HepG2 (cell line): ENCODE results near the gene MAP2K7. TPM values are rescaled to one million over a fixed set of nuclear protein-coding genes. Genes with fewer than 3 reads are reported as not detected.

Source experiments
- ATAC-seq: fragments of 200-7000 bp; cut with Tn5 transposase; 3 replicates; pipeline ENCODE4 v1.9.1; 2020; ENCODE audit warnings: mild to moderate bottlenecking, moderate library complexity
- BruUV-seq: library from RNA; stranded (reverse); fragments of 400-500 nt; replicated peaks from 2 replicates; lab custom pipeline; 2021; lab: Mats Ljungman, UMichigan
- CTCF ChIA-PET: fragments of 300-600 bp; formaldehyde crosslinking; extraction: SDS; loops from one replicate; lab custom pipeline; 2021; ENCODE audit warnings: low total read pairs, inconsistent platforms, low intra/inter-chr PET ratio; lab: Yijun Ruan, JAX
- POLR2A ChIA-PET: fragments of 350-600 bp; sonication (Branson Sonifier 250); formaldehyde crosslinking; loops from one replicate; lab custom pipeline; 2020; ENCODE audit warnings: antibody characterized with exemption, inconsistent platforms; lab: Yijun Ruan, JAX
- DNase-seq: peaks from one replicate; pipeline ENCODE4 v3.0.0-alpha.2; 2015; ENCODE audit warnings: low spot score
- FAIRE-seq: peaks from 3 replicates; lab custom pipeline; 2011; peaks lifted over from hg19 to GRCh38; lab: Jason Lieb, UNC
- H2AFZ ChIP-seq: one replicate; pipeline ENCODE4 v1.6.1; 2011; ENCODE audit warnings: low read length, inconsistent platforms
- H3K27ac ChIP-seq: fragments of 300-600 bp; 3 replicates; pipeline ENCODE4 v1.8.0; 2011; ENCODE audit warnings: mixed run types, mild to moderate bottlenecking, mixed read lengths, low read length, inconsistent platforms; ENCODE audit not compliant: insufficient read depth; ENCODE audit errors: extremely low read length
- H3K27me3 ChIP-seq, 2 experiments: fragments of 200-600 bp in 1 of 2; 2 replicates in 1 of 2; 3 replicates in 1 of 2; pipeline versions ENCODE4 v1.6.0 to v1.8.0; 2011; ENCODE audit warnings: low read length in 2 of 2, mild to moderate bottlenecking in 2 of 2, moderate library complexity in 2 of 2, inconsistent platforms in 1 of 2; ENCODE audit not compliant: insufficient read depth in 2 of 2, control insufficient read depth in 1 of 2
- H3K36me3 ChIP-seq, 2 experiments: fragments of 200-600 bp in 1 of 2; replicated peaks in 1 of 2; 2 replicates in 1 of 2; 3 replicates in 1 of 2; pipeline versions ENCODE4 v1.5.1 to v1.8.0; 2011; ENCODE audit warnings: low read length in 2 of 2, inconsistent platforms in 1 of 2; ENCODE audit not compliant: insufficient read depth in 2 of 2, control insufficient read depth in 1 of 2
- H3K4me1 ChIP-seq: 2 replicates; pipeline ENCODE4 v1.5.1; 2012; ENCODE audit warnings: low read length, inconsistent platforms; ENCODE audit not compliant: insufficient read depth
- H3K4me2 ChIP-seq: 2 replicates; pipeline ENCODE4 v1.6.0; 2011; ENCODE audit warnings: low read depth, low read length, inconsistent platforms
- H3K4me3 ChIP-seq, 3 experiments: fragments of 200-600 bp in 1 of 3; sonication (generic), shearing (Covaris generic) in 1 of 3; replicated peaks in 1 of 3; 2 replicates each; pipeline ENCODE4 v1.5.1; 2011 to 2016; ENCODE audit warnings: low read length in 3 of 3, inconsistent platforms in 2 of 3, low read depth in 2 of 3, mild to moderate bottlenecking in 2 of 3, control low read depth in 1 of 3, mixed read lengths in 1 of 3; ENCODE audit not compliant: insufficient read depth in 1 of 3
- H3K79me2 ChIP-seq: one replicate; pipeline ENCODE4 v1.6.1; 2011; ENCODE audit warnings: low read length, inconsistent platforms; ENCODE audit not compliant: insufficient read depth
- H3K9ac ChIP-seq: 2 replicates; pipeline ENCODE4 v1.6.0; 2011; ENCODE audit warnings: mild to moderate bottlenecking, low read depth, low read length, inconsistent platforms; ENCODE audit not compliant: insufficient read depth
- H3K9me3 ChIP-seq: 2 replicates; pipeline ENCODE4 v1.5.1; 2012; ENCODE audit warnings: mild to moderate bottlenecking, low read length
- H4K20me1 ChIP-seq: 2 replicates; pipeline ENCODE4 v1.6.0; 2011; ENCODE audit warnings: inconsistent platforms, mild to moderate bottlenecking, low read length, moderate library complexity; ENCODE audit not compliant: insufficient read depth
- NAIF1 ChIP-seq: sonication (generic); formaldehyde crosslinking; IDR thresholded peaks from 2 replicates; pipeline ENCODE4 v1.5.0; 2020; ENCODE audit warnings: mild to moderate bottlenecking, missing genetic modification reagents, borderline replicate concordance
- NR1H2 ChIP-seq: sonication (generic); formaldehyde crosslinking; IDR thresholded peaks from 2 replicates; pipeline ENCODE4 v1.8.1; 2022; ENCODE audit warnings: low read depth, missing genetic modification reagents, borderline replicate concordance
- ZEB1 ChIP-seq: IDR thresholded peaks from 2 replicates; pipeline ENCODE4 v1.6.1; 2012; ENCODE audit warnings: mild to moderate bottlenecking, low read depth, inconsistent platforms; ENCODE audit not compliant: insufficient replicate concordance
- ZNF180 ChIP-seq: sonication (generic); formaldehyde crosslinking; IDR thresholded peaks from 2 replicates; pipeline ENCODE4 v1.4.0; 2020; ENCODE audit warnings: low read depth, missing genetic modification reagents, borderline replicate concordance
- ZNF777 ChIP-seq: sonication (generic); formaldehyde crosslinking; IDR thresholded peaks from 2 replicates; pipeline ENCODE4 v1.4.0; 2020; ENCODE audit warnings: missing genetic modification reagents
- WGBS: methylation state at CpG from one replicate; pipeline ENCODE4 v1.1.6; 2017; ENCODE audit warnings: low lambda C conversion rate; 5-methylcytosine and 5-hydroxymethylcytosine counted together
- in situ Hi-C: cut with HindIII; loops from 2 replicates; pipeline ENCODE4 v1.10.0; 2017; ENCODE audit warnings: low pct_unique_long_range_greater_than_20kb; ENCODE audit not compliant: extremely low pct_ligation_motif_present
- intact Hi-C: fragments of 100-400 bp; cut with micrococcal nuclease; formaldehyde crosslinking; loops from one replicate; pipeline ENCODE4 v1.10.0; 2022; ENCODE audit not compliant: unreplicated experiment
- polyA plus RNA-seq, 8 experiments: library from polyadenylated mRNA; depleted of rRNA in 3 of 8; stranded (reverse) in 7 of 8; unstranded in 1 of 8; fragments of >200 nt; fragmentation: Illumina TruSeq in 4 of 8; extraction: Trizol in 4 of 8; gene quantifications; 2 replicates each; pipeline versions ENCODE4 v1.2.1 to v1.2.3, GENCODE V29; 2011 to 2016; ENCODE audit warnings: low read depth in 4 of 8, missing spikeins in 1 of 8, mixed read lengths in 1 of 8; ENCODE audit not compliant: insufficient read depth in 1 of 8
- total RNA-seq, 5 experiments: library from RNA; depleted of rRNA; stranded (reverse); fragments of >200 nt; fragmentation: Illumina TruSeq; extraction: Trizol; gene quantifications; 2 replicates each; pipeline ENCODE4 v1.2.3, GENCODE V29; 2016; ENCODE audit warnings: low read depth in 1 of 5
- TF ChIP-seq, protein P1 (sequence below): IDR thresholded peaks from 2 replicates; pipeline ENCODE4 v1.6.1; 2016; ENCODE audit warnings: mild to moderate bottlenecking, missing biosample characterization, missing genetic modification reagents
- TF ChIP-seq, protein P2 (sequence below): IDR thresholded peaks from 2 replicates; pipeline ENCODE4 v1.6.1; 2012; ENCODE audit warnings: inconsistent platforms

The MAP2K7 gene
- total and polyA plus RNA-seq, 2 of the 13 experiments (the other 11 are each of a cell fraction or from before 2014, with no cell fraction given): 9.0 to 10.8 TPM

DNA sequence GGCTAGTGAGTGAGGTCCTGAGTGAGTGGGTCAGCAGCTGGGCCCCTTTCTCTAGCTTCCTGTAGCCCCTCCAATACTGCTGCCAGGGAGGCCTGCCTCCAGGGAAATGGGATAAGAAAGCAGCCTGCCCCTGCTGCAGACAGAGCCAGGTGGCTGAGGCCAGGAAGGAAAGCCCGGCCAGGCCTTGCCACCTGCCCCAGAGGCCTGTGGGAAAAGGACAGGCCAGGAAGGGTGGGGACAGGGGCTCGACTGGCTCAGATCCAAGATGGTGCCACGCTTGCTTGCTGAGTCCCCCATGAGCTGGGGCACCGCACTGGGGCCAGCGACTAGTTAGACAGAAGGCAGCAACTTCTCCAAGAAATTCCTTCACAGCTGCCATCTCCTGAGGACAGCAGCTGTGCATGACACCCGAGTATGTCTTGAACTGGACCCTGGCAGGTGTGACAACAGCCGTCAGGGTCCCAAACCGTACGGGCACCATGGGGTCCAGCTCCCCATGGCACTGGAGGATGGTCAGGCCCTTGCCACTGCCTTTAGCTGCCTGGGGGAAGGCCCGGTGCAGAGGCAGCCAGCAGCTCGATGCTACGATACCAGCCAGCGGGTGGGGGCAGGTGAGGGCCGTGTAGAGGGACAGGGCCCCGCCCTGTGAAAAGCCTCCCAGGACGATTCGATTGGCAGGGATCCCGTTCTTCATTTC, 24.4 kb upstream of the MAP2K7 start (continued):
- TF ChIP-seq ZNF777 (CRISPR knock-in tag): no peak
- TF ChIP-seq ZNF180: no peak
- TF ChIP-seq, protein P1, sequence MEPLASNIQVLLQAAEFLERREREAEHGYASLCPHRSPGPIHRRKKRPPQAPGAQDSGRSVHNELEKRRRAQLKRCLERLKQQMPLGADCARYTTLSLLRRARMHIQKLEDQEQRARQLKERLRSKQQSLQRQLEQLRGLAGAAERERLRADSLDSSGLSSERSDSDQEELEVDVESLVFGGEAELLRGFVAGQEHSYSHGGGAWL (CRISPR knock-in tag): no peak

DNA sequence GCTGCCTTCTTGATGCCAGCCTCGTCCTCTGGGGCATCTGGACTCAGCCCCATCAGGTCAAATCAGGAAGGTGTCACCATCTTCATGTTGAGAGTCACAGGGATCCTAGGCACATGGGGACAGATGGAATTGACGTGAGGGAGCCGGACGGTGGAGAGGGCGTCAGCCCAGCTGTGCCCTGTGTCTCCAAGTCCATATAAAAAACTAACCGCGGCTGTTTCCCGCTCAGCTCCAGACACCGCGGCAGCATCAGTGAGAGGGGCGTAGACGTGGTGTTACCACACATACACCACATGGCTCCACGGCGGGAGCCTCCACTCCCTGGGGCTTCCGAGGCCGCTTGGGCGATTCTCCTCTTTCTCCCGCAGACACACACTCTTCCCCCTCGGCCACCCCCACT, 23.8 kb upstream of the MAP2K7 start:
- intact Hi-C loops: loop anchor here (10.0 kb wide), 1 partner anchor 1145 kb away; the partner anchor contains the start of genes GPR108 and TRIP10
- POLR2A ChIA-PET: interaction anchor here (1.0 to 1.7 kb wide), 5 partner anchors 8 to 18 kb away, joined by 3 to 5 read pairs (median 3); partner anchors contain the start of gene LRRC8E
- BruUV-seq: no TSS peak
- Histone ChIP-seq H3K79me2 (no peaks in the 10 kb centered on the region), H3K27ac (no peak overlapping the region), H4K20me1 (no peaks in the 10 kb centered on the region), H3K4me2 (peak overlapping the region; percentile 45; the same call in 1 of the 2 replicates), H2AFZ (no peak overlapping the region), H3K9ac (no peak overlapping the region), H3K9me3 (no peaks in the 10 kb centered on the region), H3K27me3 (peaks cover 0 to 2% of the 10 kb centered on the region in 2 experiments; a peak in 2 of 5 replicates), H3K4me1 (peaks cover 27% of the 10 kb centered on the region), H3K36me3 (no peaks in the 10 kb centered on the region), H3K4me3 (peak overlapping the region in 1 of 3 experiments; percentile 43; a peak in 1 of 6 replicates)
- 57% methylated on average over 18 of the region's 19 CpGs for WGBS
- peak; percentile 58 for ATAC-seq
- in situ Hi-C loops: no loop called here
- CTCF ChIA-PET: no interaction called here
- no peak for FAIRE-seq
- TF ChIP-seq ZEB1: no peak
- TF ChIP-seq, protein P2, sequence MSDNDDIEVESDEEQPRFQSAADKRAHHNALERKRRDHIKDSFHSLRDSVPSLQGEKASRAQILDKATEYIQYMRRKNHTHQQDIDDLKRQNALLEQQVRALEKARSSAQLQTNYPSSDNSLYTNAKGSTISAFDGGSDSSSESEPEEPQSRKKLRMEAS: peak; percentile 46; the same call in 1 of the 2 replicates
- TF ChIP-seq NAIF1: no peak
- no peak for TF ChIP-seq NR1H2 (CRISPR knock-in tag)
- DNase-seq: no peak
